GM10248 (cell line): ENCODE data around the gene CHD9.

Experiments
- CTCF ChIA-PET: fragments of 300-600 bp; sonication (Branson Sonifier 250); formaldehyde crosslinking; extraction: SDS; loops from one replicate; lab custom pipeline; 2021; ENCODE audit warnings: antibody characterized with exemption; lab: Yijun Ruan, JAX
- POLR2A ChIA-PET: fragments of 350-650 bp; sonication (Branson Sonifier 250); formaldehyde crosslinking; extraction: SDS; loops from one replicate; lab custom pipeline; 2020; ENCODE audit warnings: antibody characterized with exemption; lab: Yijun Ruan, JAX
- DNase-seq: peaks from one replicate; pipeline ENCODE4 v3.0.0; 2012; ENCODE audit errors: extremely low spot score
- TF ChIP-seq, protein P1 (sequence below): IDR thresholded peaks from 2 replicates; pipeline ENCODE4 v1.5.1; 2012; ENCODE audit warnings: mild to moderate bottlenecking, low read depth; ENCODE audit errors: extremely low read depth, missing control alignments, control extremely low read depth

The CHD9 gene

DNA sequence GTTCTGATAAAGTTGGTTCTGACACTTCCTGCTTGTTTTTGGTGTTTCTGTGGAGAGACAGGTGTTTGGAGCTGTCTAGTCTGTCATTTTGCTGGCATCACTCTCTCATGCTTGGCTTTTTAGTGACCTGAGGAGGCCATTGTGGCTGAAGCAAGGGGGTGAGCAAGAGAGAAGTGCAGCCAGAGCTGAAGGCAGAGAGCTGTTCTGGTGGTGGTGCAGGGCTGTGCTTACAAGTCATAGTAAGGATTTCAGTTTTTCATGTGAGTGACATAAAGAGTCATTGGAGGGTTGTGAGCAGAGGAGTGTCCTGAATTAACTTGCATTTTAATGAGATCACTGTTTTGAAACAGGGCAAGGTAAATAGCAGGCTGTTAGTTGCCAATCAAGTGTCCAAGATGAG is 97.5 kb downstream of the CHD9 start:
- TF ChIP-seq, protein P1, sequence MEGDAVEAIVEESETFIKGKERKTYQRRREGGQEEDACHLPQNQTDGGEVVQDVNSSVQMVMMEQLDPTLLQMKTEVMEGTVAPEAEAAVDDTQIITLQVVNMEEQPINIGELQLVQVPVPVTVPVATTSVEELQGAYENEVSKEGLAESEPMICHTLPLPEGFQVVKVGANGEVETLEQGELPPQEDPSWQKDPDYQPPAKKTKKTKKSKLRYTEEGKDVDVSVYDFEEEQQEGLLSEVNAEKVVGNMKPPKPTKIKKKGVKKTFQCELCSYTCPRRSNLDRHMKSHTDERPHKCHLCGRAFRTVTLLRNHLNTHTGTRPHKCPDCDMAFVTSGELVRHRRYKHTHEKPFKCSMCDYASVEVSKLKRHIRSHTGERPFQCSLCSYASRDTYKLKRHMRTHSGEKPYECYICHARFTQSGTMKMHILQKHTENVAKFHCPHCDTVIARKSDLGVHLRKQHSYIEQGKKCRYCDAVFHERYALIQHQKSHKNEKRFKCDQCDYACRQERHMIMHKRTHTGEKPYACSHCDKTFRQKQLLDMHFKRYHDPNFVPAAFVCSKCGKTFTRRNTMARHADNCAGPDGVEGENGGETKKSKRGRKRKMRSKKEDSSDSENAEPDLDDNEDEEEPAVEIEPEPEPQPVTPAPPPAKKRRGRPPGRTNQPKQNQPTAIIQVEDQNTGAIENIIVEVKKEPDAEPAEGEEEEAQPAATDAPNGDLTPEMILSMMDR = no peak
- no peak for DNase-seq
- ChIA-PET POLR2A (no interaction called here), CTCF (interaction anchor here (1.4 to 1.5 kb wide), 2 partner anchors 18 to 55 kb away, joined by 3 to 4 read pairs; no protein-coding TSS in a partner anchor)

DNA sequence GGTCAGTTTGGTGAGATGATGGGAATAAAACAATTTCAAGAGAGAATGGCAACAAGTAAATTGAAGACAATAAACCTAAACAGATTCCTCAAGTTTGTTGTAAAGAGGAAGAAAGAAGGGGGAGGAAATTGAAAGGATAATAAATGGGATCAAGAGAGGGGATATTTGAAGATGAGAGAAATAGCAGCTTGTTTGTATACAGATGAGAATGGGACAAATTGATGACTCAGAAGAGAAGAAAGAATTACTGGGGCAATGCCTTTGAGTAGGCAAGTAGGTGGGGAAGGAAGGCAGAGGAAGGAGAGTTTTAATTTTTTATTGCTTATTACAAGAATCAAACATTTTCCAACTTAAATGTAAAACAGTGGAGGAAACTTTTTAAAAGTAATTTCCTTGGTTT is 98.3 kb downstream of the CHD9 start:
- TF ChIP-seq, protein P1 = no peak
- ChIA-PET POLR2A (no interaction called here), CTCF (interaction anchor here (1.5 kb wide), 1 partner anchor 19 kb away, joined by 3 read pairs; no protein-coding TSS in a partner anchor)

DNA sequence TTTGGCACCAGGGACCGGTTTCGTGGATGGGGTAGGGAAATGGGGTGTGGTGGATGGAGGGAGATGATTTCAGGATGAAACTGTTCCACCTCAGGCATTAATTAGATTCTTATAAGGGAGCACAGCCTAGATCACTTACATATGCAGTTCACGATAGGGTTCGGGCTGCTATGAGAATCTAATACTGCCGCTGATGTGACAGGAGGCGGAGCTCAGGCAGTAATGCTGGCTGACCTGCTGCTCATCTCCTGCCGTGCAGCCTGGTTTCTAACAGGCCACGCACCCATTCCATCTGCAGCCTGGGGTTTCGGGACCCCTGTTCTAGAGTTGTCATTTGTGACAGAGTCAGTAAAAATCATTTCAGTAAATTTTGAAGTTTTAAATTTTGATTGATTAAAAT is 99.7 kb downstream of the CHD9 start:
- DNase-seq = no peak
- POLR2A ChIA-PET = no interaction called here
- CTCF ChIA-PET = interaction anchor here (0.9 to 2.8 kb wide), 12 partner anchors 10 to 99 kb away, joined by 3 to 9 read pairs (median 4); partner anchors contain the start of gene CHD9
- TF ChIP-seq, protein P1 = no peak

More for the DNA sequence above, 98.3 kb downstream of the CHD9 start:
- DNase-seq = no peak

- TF ChIP-seq, protein P1 = no peak
- no peak for DNase-seq
- ChIA-PET CTCF (interaction anchor here (2.6 to 2.8 kb wide), 2 partner anchors 8 to 26 kb away, joined by 7 to 9 read pairs; no protein-coding TSS in a partner anchor), POLR2A (no interaction called here)
These were observed 101.7 kb downstream of the CHD9 start for GRCh38 chr16:53156516-53156915.

GRCh38 chr16:53159781-53160436 is 105.1 kb downstream of the CHD9 start:
- ChIA-PET POLR2A (no interaction called here), CTCF (interaction anchor here (0.6 to 5.3 kb wide), 14 partner anchors 9 to 104 kb away, joined by 3 to 36 read pairs (median 4); partner anchors contain the start of gene CHD9)
- TF ChIP-seq, protein P1 = peak; percentile 49
- DNase-seq = peak; percentile 47

- POLR2A ChIA-PET = no interaction called here
- CTCF ChIA-PET = interaction anchor here (0.7 to 2.7 kb wide), 4 partner anchors 8 to 42 kb away, joined by 3 to 9 read pairs (median 4); no protein-coding TSS in a partner anchor
- DNase-seq = no peak
- TF ChIP-seq, protein P1 = no peak
These were observed 111.3 kb downstream of the CHD9 start for GRCh38 chr16:53166099-53166498.
